GM12874 (cell line): Measurements from ENCODE around the gene ADAMTS12.

ENCODE experiments used
- TF ChIP-seq, protein P1 (sequence below): IDR thresholded peaks from 2 replicates; pipeline ENCODE4 v1.5.1; 2011; ENCODE audit warnings: low read depth, mild to moderate bottlenecking, control low read depth, low read length, moderate library complexity; ENCODE audit not compliant: insufficient read depth

ADAMTS12 gene

DNA sequence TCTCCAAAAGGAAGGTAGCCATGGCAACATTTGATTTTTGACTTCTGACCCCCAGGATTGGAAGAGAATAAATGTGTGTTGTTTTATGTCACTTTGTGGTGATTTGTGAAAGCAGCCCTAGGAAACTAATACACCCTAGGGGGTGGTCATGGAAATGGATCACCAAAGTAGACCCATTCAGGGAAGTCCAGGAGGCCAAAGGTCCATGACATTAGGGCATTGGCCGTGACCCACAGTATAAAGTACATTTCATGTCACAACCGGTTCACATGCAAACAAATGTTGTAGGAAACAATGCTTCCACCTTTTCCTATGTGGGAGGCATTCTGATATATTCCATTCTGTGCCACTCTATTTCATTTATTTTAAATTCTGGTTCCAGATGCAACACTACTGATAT is 128.4 kb downstream of the ADAMTS12 start:
- TF ChIP-seq, protein P1, sequence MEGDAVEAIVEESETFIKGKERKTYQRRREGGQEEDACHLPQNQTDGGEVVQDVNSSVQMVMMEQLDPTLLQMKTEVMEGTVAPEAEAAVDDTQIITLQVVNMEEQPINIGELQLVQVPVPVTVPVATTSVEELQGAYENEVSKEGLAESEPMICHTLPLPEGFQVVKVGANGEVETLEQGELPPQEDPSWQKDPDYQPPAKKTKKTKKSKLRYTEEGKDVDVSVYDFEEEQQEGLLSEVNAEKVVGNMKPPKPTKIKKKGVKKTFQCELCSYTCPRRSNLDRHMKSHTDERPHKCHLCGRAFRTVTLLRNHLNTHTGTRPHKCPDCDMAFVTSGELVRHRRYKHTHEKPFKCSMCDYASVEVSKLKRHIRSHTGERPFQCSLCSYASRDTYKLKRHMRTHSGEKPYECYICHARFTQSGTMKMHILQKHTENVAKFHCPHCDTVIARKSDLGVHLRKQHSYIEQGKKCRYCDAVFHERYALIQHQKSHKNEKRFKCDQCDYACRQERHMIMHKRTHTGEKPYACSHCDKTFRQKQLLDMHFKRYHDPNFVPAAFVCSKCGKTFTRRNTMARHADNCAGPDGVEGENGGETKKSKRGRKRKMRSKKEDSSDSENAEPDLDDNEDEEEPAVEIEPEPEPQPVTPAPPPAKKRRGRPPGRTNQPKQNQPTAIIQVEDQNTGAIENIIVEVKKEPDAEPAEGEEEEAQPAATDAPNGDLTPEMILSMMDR: no peak

DNA sequence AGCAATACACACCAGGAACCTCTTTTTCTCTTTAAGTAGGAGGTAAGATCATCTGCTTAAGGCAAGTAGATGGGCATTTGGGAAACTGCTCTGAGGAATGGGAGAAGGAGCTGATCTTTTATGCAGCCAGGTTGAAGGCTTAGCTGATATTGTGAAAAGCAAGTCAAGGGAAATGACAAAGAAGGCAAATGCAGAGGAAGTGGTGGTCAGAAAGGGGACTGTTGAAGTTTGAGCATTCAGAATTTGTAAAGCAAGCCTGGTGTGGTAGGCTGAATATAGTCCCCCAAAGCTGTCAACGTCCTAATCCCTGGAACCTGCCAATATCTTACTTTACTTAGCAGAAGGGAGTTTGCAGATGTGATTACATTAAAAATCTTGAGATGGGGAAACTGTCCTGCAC is 128.9 kb downstream of the ADAMTS12 start:
- TF ChIP-seq, protein P1: no peak

DNA sequence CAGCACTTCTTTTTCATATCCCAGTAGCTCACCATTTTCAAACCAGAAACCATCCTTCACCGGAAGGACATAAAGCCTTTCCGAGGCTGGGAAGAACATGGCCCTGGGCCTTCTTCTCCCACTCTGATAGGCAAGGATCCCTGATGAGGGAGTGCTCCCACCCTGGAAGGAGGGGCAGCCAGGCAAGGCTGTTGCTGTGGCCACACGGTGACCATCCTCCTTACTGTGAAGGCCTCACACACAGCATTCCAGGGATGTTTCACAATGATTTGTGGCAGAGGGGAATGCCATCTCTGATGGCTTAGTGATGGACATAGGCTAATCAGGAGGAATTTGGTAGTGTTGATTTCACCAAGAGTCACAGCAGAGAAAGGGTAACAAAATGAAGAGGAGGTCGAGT is 130.7 kb downstream of the ADAMTS12 start:
- TF ChIP-seq, protein P1: no peak

DNA sequence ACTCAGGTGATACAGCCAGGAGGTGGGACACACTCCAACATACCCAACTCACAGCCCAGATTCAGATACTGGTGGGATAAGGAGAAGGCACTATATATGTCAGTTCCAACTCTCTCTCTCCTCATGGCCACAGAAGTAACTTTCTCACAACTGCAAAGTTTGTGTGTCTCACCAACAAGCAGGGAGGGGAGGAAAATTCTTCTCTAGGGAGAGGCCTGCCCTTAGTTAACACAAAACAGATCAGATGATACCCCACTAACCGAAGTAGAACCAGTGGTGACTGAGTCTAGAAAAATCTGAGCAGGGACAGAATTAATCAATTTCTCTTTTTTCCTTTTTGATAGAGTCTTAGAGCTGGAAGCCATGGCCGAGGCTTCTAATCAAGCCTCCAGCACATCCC is 133.1 kb downstream of the ADAMTS12 start:
- TF ChIP-seq, protein P1: no peak

GRCh38 chr5:33756491-33756890 is 135.3 kb downstream of the ADAMTS12 start:
- TF ChIP-seq, protein P1: no peak

DNA sequence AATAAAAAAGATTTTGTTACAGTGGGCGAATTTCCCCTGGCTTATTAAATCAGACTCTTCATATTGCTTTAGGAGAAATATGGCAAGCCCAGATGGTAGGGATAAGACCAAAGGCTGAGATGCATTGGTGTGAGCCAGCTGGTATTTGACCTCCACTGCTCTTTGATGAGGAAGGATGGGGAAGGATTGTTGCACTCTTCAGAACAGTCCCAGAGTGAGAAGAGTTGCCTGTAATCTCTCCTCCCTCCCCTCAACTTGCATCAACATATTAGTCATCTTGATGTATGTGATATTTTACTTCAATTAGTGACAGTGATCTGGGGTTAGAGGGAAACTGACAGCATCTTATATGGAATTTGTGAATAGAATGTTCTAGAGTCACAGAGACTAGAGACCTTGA is 136.6 kb downstream of the ADAMTS12 start:
- TF ChIP-seq, protein P1: no peak

DNA sequence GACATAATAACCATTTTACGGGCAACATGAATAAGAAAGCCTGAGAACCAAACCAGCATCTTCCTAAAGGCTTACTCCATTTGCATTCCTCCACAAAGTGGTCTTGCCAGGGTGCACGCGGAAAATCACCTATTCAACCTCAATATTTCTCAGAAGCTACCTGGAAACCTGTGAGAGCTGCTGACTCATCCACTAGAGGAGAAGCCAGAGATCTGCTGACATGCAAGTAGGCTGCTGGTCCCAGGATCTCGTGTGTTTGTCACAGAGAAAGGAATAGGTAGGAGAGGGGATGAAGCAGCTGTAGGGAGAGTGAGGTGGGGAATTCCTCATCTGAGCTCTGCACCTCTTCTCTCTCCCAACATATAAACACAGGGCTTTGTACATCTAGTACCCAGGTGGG is 138.1 kb downstream of the ADAMTS12 start:
- TF ChIP-seq, protein P1: no peak

GRCh38 chr5:33748754-33749153 is 143.0 kb downstream of the ADAMTS12 start:
- TF ChIP-seq, protein P1: no peak
